Gastrocnemius medialis (tissue), 4 donors: ENCODE measurements around the gene NOL11. TPM values are rescaled to one million over a fixed set of nuclear protein-coding genes. Genes with fewer than 3 reads are reported as not detected.

ENCODE experiments used
- ATAC-seq, 2 donors: fragments of 150-250 bp; one replicate each; pipeline ENCODE4 v1.9.1; 2016
- DNase-seq, 2 donors: peaks; one replicate each; pipeline ENCODE4 v3.0.0-alpha.2; 2019
- H3K27ac ChIP-seq, 4 donors: fragments of 200-600 bp; sonication (generic); 1 replicate in 1 of 4; 2 replicates in 3 of 4; pipeline ENCODE4 v1.5.1; 2016 to 2018; ENCODE audit warnings: mild to moderate bottlenecking in 2 of 4, moderate library complexity in 1 of 4
- H3K27me3 ChIP-seq, 3 donors: fragments of 200-600 bp; sonication (generic) in 2 of 3; 1 replicate in 1 of 3; 2 replicates in 2 of 3; pipeline versions ENCODE4 v1.5.1 to v1.6.0; 2016 to 2019; ENCODE audit warnings: mild to moderate bottlenecking in 1 of 3, moderate library complexity in 1 of 3
- H3K36me3 ChIP-seq, 2 donors: fragments of 200-600 bp; sonication (generic) in 1 of 2; one replicate each; pipeline ENCODE4 v1.5.1; 2017 to 2018
- H3K4me1 ChIP-seq, 2 donors: fragments of 200-600 bp; sonication (generic) in 1 of 2; one replicate each; pipeline ENCODE4 v1.5.1; 2016 to 2017; ENCODE audit warnings: mild to moderate bottlenecking in 2 of 2
- H3K4me3 ChIP-seq, 4 donors: fragments of 200-600 bp; sonication (generic) in 3 of 4; 1 replicate in 1 of 4; 2 replicates in 3 of 4; pipeline ENCODE4 v1.5.1; 2016 to 2019; ENCODE audit warnings: mild to moderate bottlenecking in 2 of 4
- H3K9me3 ChIP-seq, 3 donors: fragments of 200-600 bp; sonication (generic) in 2 of 3; 1 replicate in 1 of 3; 2 replicates in 2 of 3; pipeline ENCODE4 v1.5.1; 2016 to 2019
- POLR2A ChIP-seq, 2 donors: fragments of 450-650 bp; IDR thresholded peaks; one replicate each; pipeline ENCODE4 v1.6.1; 2017; ENCODE audit warnings: antibody characterized with exemption in 2 of 2, mild to moderate bottlenecking in 2 of 2, moderate library complexity in 2 of 2
- in situ Hi-C, 4 donors: fragments of 200-750 bp; cut with MboI; loops; one replicate each; pipeline versions ENCODE4 v1.15.0 to v1.8.0; 2017; ENCODE audit warnings: low sequenced_read_pairs in 4 of 4
- intact Hi-C: fragments of 100-400 bp; cut with DNase I; formaldehyde crosslinking; loops from one replicate; pipeline ENCODE4 v1.15.1; 2023; ENCODE audit warnings: low total_unique reads
- total RNA-seq, 4 donors: library from RNA; depleted of rRNA; stranded (reverse); fragments of >200 nt; gene quantifications; one replicate each; pipeline versions ENCODE4 v1.1.0 to v1.2.3, GENCODE V29; 2016
- TF ChIP-seq, protein P1 (sequence below), 5 experiments: fragments of 450-650 bp in 3 of 5; fragments of 200-600 bp in 2 of 5; sonication (generic) in 2 of 5; IDR thresholded peaks in 4 of 5; conservative IDR thresholded peaks in 1 of 5; 1 replicate in 4 of 5; 2 replicates in 1 of 5; pipeline ENCODE4 v1.5.1; 2016 to 2019; ENCODE audit warnings: antibody characterized with exemption in 5 of 5, mild to moderate bottlenecking in 3 of 5, moderate library complexity in 3 of 5

Gene NOL11
- total RNA-seq, 4 donors from 2014 or later, result 22.2 to 40.9 (median 36.4) TPM

DNA sequence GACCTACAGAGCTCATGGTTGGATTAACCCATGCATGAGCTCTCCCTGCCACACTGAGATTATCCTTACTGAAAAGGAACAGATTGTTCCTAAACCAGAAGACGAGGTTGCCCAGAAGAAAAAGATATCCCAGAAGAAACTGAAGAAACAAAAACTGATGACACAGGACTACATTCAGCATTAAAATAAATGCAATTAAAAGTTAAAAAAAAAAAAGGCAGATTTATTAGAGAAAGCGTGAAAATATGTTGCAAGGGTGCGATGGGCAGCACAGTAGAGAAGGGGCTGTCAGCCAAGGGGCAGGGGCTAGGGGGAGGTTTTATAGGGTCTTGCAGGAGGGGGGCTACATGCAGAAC is 67.4 kb downstream of the NOL11 start:
- Histone ChIP-seq H3K27me3 (no peaks in the 10 kb centered on the region), H3K36me3 (no peaks in the 10 kb centered on the region), H3K9me3 (no peaks in the 10 kb centered on the region), H3K27ac (no peak overlapping the region), H3K4me3 (no peak overlapping the region), H3K4me1 (no peaks in the 10 kb centered on the region)
- in situ Hi-C loops (no loop called here), intact Hi-C loops (no loop called here)
- TF ChIP-seq, protein P1, sequence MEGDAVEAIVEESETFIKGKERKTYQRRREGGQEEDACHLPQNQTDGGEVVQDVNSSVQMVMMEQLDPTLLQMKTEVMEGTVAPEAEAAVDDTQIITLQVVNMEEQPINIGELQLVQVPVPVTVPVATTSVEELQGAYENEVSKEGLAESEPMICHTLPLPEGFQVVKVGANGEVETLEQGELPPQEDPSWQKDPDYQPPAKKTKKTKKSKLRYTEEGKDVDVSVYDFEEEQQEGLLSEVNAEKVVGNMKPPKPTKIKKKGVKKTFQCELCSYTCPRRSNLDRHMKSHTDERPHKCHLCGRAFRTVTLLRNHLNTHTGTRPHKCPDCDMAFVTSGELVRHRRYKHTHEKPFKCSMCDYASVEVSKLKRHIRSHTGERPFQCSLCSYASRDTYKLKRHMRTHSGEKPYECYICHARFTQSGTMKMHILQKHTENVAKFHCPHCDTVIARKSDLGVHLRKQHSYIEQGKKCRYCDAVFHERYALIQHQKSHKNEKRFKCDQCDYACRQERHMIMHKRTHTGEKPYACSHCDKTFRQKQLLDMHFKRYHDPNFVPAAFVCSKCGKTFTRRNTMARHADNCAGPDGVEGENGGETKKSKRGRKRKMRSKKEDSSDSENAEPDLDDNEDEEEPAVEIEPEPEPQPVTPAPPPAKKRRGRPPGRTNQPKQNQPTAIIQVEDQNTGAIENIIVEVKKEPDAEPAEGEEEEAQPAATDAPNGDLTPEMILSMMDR (IDR thresholded peaks at IDR 0.05 in 4 of 5, conservative IDR thresholded peaks at IDR 0.05 in 1 of 5), result no peak
- no peak for TF ChIP-seq POLR2A (IDR thresholded peaks at IDR 0.05)
- ATAC-seq (no peak), DNase-seq (no peak)

GRCh38 chr17:67785504-67785903 is 67.8 kb downstream of the NOL11 start:
- H3K4me3 ChIP-seq, result no peak overlapping the region
- ATAC-seq, result no peak
- no peaks in the 10 kb centered on the region for H3K36me3 ChIP-seq
- H3K4me1 ChIP-seq, result no peaks in the 10 kb centered on the region
- no peak for DNase-seq
- no peaks in the 10 kb centered on the region for H3K9me3 ChIP-seq
- in situ Hi-C loops, result no loop called here
- H3K27me3 ChIP-seq, result no peaks in the 10 kb centered on the region
- intact Hi-C loops, result no loop called here
- TF ChIP-seq, protein P1 (IDR thresholded peaks at IDR 0.05 in 4 of 5, conservative IDR thresholded peaks at IDR 0.05 in 1 of 5), result no peak
- no peak for TF ChIP-seq POLR2A (IDR thresholded peaks at IDR 0.05)
- no peak overlapping the region for H3K27ac ChIP-seq

Other genes with a start within 250 kb of the NOL11 start
- gene BPTF, start 107.6 kb downstream of the NOL11 start, total RNA-seq, result 10 to 100 TPM; 29.3 to 43.9 (median 38.1) TPM